ENCODE results near the gene PAK6.

PAK6 gene

GRCh38 chr15:40239693-40240618 lies 1.1 kb downstream of the PAK6 start:
- H3K4me3 ChIP-seq (ENCODE audit: low read depth, low read length): no peak overlapping the region
- TF ChIP-seq CTCF (IDR thresholded peaks at IDR 0.05; ENCODE audit: insufficient read depth, low read length, missing control alignments): no peak
- DNase-seq (ENCODE audit: low read depth, low spot score): no peak
- ChIA-PET POLR2A (no interaction called here), CTCF (interaction anchor here (1.3 to 49.7 kb wide), 5 partner anchors 8 to 31 kb away, joined by 4 to 1718 read pairs (median 8); no protein-coding TSS in a partner anchor)

- POLR2A ChIA-PET: no interaction called here
- H3K4me3 ChIP-seq (ENCODE audit: low read depth, low read length): no peak overlapping the region
- no peak for DNase-seq (ENCODE audit: low read depth, low spot score)
- no peak for TF ChIP-seq CTCF (IDR thresholded peaks at IDR 0.05; ENCODE audit: insufficient read depth, low read length, missing control alignments)
- CTCF ChIA-PET: interaction anchor here (1.3 to 49.7 kb wide), 3 partner anchors 9 to 30 kb away, joined by 6 to 1718 read pairs (median 58); no protein-coding TSS in a partner anchor
Measured at GRCh38 chr15:40240619-40241221, 1.9 kb downstream of the PAK6 start.

- no peak for DNase-seq (ENCODE audit: low read depth, low spot score)
- POLR2A ChIA-PET: no interaction called here
- TF ChIP-seq CTCF (IDR thresholded peaks at IDR 0.05; ENCODE audit: insufficient read depth, low read length, missing control alignments): no peak
- CTCF ChIA-PET: interaction anchor here (1.3 to 49.7 kb wide), 4 partner anchors 8 to 29 kb away, joined by 6 to 1718 read pairs (median 32); no protein-coding TSS in a partner anchor
- no peak overlapping the region for H3K4me3 ChIP-seq (ENCODE audit: low read depth, low read length)
Measured at GRCh38 chr15:40241269-40242212, 2.7 kb downstream of the PAK6 start.

GRCh38 chr15:40242213-40242599 lies 3.3 kb downstream of the PAK6 start:
- no peak overlapping the region for H3K4me3 ChIP-seq (ENCODE audit: low read depth, low read length)
- ChIA-PET CTCF (interaction anchor here (1.5 to 49.7 kb wide), 4 partner anchors 11 to 29 kb away, joined by 3 to 1718 read pairs (median 32); no protein-coding TSS in a partner anchor), POLR2A (no interaction called here)
- TF ChIP-seq CTCF (IDR thresholded peaks at IDR 0.05; ENCODE audit: insufficient read depth, low read length, missing control alignments): no peak
- no peak for DNase-seq (ENCODE audit: low read depth, low spot score)

GRCh38 chr15:40242601-40243000 lies 3.7 kb downstream of the PAK6 start:
- no peak for TF ChIP-seq CTCF (IDR thresholded peaks at IDR 0.05; ENCODE audit: insufficient read depth, low read length, missing control alignments)
- ChIA-PET POLR2A (no interaction called here), CTCF (interaction anchor here (1.5 to 49.7 kb wide), 4 partner anchors 11 to 28 kb away, joined by 3 to 1718 read pairs (median 32); no protein-coding TSS in a partner anchor)
- H3K4me3 ChIP-seq (ENCODE audit: low read depth, low read length): no peak overlapping the region
- DNase-seq (ENCODE audit: low read depth, low spot score): no peak

Measured in AG04449 (cell line).